SK-MEL-5 (cell line): ENCODE results near the gene HARBI1. TPM values are rescaled to one million over a fixed set of nuclear protein-coding genes. Genes with fewer than 3 reads are reported as not detected.

Source experiments
- DNase-seq: peaks from one replicate; pipeline ENCODE4 v3.0.0-alpha.2; 2016; ENCODE audit warnings: low read depth, low spot score
- in situ Hi-C: cut with HindIII; loops from 2 replicates; pipeline ENCODE4 v1.10.0; 2016; ENCODE audit warnings: low sequenced_read_pairs, high pct_unique_total_duplicates, low pct_unique_long_range_greater_than_20kb
- total RNA-seq: library from RNA; depleted of rRNA; stranded (reverse); fragments of >200 nt; shearing (Covaris generic); gene quantifications from 2 replicates; pipeline ENCODE4 v1.2.3, GENCODE V29; 2014; rRNA removed

Gene HARBI1
- total RNA-seq, 1 experiment from 2014 or later: 6.2 TPM

DNA sequence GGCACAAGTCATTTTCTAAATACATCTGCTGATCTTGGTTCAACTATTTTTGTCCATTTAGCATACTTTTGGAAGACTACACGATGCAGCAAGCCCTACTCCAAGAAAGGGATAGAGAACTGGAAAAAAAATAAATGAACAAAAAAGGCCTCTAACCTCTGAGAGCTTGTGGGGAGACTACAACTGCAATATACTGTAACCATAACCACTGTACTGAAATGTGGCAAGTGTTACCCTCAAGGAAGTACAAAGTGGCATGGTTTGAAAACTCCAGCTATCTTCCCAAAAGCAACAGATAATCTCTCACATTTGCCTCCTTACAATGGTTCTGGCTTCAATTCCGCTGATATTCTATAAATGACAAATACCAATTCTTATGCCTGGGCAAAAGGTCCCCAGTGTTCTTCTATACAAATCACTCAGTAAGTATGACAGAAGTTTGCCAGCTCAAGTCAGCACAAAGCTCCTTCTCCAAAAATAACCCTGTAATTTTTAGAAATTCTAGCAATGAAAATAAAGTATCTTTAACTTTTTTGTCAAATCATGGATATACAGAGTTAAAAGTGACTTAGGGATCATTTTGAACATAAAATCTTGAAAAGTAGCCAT lies 46.1 kb downstream of the HARBI1 start:
- DNase-seq: no peak
- in situ Hi-C loops: no loop called here

DNA sequence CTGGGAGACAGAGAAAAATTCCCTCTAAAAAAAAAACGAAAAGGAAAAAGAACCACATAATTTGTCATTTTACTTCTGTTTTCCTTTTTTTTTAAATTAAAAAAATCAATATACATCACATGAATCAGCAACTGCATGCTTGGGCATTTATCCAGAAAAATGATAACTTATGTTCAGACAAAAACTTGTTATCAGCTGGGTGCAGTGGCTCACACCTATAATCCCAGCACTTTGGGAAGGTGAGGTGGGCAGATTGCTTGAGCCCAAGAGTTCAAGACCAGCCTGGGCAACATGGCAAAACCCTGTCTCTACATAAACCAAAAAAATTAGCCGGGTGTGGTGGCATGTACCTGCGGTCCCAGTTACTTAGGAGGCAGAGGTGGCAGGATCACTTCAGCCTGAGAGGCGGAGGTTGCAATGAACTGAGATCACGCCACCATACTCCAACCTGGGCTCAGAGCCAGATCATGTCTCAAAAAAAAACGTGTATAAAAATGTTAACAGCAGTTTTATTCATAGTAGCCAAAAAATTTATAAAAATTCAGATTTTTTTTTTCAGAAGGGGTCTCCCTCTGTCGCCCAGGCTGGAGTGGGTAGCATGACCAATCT lies 51.7 kb downstream of the HARBI1 start:
- DNase-seq: no peak
- in situ Hi-C loops: no loop called here

DNA sequence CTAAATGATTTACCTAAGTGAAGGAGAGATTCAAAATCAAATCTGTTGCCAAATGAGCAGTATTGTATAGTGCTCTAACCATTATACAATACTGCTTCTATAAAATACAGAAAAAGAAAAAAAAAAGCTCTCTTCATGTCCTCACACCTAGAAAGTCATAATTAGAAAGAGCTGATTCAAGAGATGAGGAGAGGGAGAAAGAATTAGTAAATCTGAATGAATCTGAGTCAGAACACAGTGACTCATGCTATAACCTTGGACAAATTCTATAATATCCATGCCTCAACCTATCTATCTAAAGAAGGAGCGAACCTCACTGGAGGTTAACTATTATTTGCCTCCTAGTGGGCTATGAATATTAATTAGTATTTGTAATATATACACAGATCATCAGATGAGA lies 52.6 kb downstream of the HARBI1 start:
- in situ Hi-C loops: no loop called here
- no peak for DNase-seq

DNA sequence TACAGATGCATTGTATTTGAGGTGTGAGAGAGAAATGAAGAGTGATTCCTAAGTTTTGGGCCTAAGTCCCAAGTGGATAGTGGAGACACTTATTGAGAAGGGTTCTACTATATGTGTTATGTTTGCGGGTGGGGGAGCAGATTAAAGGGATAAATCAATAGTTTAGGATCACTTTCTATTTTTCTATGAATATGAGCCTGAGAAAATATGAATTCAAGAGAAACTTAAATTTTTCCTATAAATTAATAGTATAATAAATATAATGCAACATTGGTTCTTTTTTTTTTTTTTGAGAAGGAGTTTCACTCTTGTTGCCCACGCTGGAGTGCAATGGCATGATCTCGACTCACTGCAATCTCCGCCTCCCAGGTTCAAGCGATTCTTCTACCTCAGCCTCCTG lies 54.5 kb downstream of the HARBI1 start:
- in situ Hi-C loops: no loop called here
- no peak for DNase-seq

DNA sequence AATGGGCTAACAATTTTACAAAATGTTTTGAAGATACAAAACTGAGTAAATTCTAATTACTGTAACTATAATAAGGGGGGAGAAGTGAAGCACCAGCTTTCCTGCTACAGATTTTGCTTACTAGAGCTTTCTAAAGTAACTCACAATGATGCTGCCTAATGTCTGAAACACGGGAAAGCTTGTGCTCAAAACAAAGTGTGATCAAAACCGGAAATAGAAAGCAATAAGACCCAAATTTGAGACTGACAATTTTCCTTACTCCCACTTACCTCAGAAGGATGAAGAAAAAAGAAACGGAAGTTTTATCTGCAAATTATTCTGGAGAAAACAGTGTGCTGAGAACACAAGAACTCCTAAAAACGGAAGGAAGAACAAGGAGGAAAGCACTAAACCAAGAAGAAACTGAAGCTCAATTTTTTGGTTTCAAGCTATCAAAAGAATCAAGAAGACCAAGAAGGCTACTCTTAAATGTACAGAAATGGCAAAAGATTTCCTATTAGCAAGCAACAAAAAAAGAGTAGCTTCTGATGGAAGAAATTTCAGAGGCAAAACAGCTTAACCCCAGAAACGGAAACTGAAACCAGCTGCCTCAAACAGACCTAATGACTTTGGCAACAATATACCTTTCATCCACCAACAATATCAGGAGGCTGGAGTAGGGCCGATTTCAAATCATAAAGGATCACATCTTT lies 56.6 kb downstream of the HARBI1 start:
- in situ Hi-C loops: no loop called here
- DNase-seq: peak; percentile 59

DNA sequence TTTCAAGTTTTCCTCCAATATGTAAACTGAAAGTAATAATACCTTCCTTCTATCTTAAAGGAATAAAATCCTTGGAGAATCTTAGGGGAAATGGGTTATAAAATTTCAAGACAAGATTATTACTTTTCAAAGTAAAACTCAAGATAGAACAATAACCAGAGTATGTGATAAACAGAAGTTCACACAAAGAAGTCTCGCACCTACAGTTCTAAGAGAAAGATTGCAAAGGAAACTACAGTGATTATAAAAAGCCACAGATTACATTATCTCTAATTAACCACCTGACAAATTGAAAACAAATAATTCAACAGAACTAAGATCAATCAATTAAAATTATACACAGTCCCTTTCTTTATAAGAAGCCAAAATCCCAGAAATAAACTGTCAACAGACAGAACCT lies 57.2 kb downstream of the HARBI1 start:
- DNase-seq: no peak
- in situ Hi-C loops: no loop called here

DNA sequence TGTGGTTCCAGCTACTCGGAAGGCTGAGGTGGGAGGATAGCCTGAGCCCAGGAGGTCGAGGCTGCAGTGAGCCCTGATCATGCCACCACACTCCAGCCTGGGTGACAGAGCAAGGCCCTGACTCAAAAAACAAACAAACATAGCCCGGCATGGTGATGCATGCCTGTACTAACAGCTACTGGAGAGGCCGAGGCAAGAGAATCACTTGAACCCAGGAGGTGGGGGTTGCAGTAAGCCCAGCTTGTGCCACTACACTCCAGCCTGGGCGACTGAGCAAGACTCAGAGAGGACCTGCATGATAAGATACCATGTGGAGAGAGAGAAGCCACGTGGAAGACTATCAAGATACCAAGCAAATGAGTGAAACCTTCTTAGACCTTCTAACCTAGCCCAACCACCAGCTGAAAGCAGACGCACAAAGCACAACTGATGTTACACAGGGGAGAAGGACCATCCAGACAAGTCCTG lies 59.3 kb downstream of the HARBI1 start:
- in situ Hi-C loops: no loop called here
- DNase-seq: no peak

DNA sequence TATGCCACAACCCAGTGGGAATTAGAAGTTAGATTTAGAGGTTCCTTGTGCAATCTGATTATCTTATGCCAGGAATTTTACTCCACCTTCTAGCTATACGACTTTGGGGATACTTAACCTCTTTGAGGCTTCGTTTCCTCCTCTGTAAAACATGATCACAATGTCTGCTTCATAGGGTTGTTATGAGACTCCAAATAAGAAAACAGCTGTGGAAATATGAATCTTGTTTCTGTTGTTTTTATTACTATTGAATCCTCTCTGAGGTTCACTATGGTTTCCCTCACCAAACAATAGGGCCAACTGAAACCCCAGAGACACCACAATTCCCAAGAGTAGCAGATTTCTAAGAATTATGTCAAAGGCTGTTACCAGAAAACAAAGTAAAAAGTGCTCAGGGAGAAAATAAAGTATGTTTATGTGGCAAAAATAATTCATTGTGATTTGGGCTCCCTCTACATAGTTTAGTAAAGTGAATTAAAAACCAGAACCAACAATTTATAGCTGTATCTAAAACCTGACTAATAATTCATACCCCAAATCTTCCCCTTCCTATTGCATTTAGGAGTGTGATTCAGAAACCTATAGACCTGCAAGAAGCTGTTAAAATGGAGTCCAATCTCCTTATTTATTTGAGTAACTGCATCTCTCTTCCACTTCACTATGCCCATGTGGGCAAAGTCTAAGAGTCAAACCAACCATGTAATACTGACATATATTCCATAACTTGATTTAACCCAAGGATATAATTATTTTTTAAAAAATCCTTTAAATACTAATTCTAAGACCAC lies 61.6 kb downstream of the HARBI1 start:
- in situ Hi-C loops: no loop called here
- peak; percentile 28 for DNase-seq

DNA sequence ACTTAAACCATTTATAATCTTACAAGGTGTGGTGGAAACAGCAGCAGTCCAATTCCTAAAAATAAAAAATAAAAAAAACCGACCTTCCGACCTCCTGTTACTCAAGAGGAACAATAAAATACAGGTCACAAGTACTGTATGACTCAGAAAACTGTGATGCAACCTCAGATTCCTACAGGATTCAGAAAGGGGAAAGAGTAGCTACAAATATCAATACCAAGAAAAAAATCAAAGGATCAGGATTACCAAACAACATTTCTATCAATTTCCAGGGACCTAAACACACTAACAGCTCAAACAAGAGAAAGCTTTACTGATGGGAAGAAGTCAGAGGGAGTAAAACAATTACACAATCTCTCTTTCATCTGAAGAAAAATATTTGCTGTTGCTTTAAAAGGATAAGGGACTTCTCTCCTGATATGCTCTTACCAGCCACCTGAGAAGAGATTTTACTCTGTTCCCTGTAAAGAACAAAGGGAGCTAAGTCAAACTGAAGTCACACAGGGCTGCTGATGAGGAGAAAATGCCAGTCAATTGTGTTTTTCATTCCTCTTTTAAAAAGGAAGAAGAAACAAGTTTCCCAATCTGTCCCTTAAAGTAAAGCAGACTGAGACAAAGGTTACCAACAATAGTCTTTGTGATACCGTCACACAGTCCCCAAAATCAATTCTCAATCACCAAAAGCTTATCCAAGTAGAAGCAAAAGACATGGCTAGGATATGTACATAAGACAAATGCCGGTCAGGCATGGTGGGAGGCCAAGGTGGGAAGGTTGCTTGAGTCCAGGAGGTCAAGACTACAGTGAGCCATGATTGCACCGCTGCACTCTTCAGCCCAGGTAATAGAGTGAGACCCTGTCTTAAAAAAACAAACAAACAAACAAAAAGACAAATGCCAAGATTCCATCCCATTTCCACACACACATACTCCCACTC lies 62.5 kb downstream of the HARBI1 start:
- peak; percentile 77 for DNase-seq
- in situ Hi-C loops: no loop called here

DNA sequence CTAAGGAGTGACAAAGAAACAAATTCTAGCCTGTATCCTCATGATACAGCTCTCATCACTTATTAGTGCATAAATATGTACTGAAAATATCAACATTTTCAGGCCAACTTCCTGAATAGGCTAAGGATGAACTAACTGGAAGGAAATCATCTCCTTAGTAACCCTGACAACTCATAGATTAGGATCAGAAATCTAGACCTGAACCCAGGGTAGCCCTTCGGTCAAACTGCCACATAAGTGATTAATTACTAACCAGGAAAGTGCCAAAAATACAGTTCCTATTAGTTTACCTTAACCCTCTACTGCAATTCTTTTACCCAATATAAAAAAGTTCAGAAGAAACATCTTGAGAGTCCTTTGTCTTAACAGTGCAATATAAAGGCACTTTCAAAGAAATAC lies 63.2 kb downstream of the HARBI1 start:
- in situ Hi-C loops: no loop called here
- DNase-seq: no peak

Other genes with a start within 250 kb of the HARBI1 start
- 3.1 and 4.7 TPM in 2 replicates for gene MDK, start 235.6 kb downstream of the HARBI1 start, total RNA-seq
- 1.9 and 2.7 TPM in 2 replicates for gene CHRM4, start 225.5 kb downstream of the HARBI1 start, total RNA-seq
- gene AMBRA1, start 23.2 kb downstream of the HARBI1 start, total RNA-seq: 22.2 and 28.0 TPM in 2 replicates
- 101 and 112 TPM in 2 replicates for gene ATG13, start 326 bp upstream of the HARBI1 start, total RNA-seq
- 18.4 TPM in 2 replicates for gene ARHGAP1, start 83.4 kb upstream of the HARBI1 start, total RNA-seq
- gene ZNF408, start 83.8 kb upstream of the HARBI1 start, total RNA-seq: 6.4 and 9.8 TPM in 2 replicates
- not detected in 2 replicates for gene F2, start 102.0 kb upstream of the HARBI1 start, total RNA-seq
- gene CKAP5, start 229.1 kb upstream of the HARBI1 start, total RNA-seq: 45.8 and 57.4 TPM in 2 replicates